ENCODE measurements around the gene LHFPL2.

The LHFPL2 gene

GRCh38 chr5:78557601-78558000 is 91.0 kb downstream of the LHFPL2 start:
- no peak for TF ChIP-seq CTCF (IDR thresholded peaks at IDR 0.05; ENCODE audit: insufficient read depth, low read length, missing control alignments)
- POLR2A ChIA-PET, result no interaction called here
- H3K4me3 ChIP-seq (ENCODE audit: low read depth, low read length), result no peak overlapping the region

GRCh38 chr5:78555870-78556269 is 92.7 kb downstream of the LHFPL2 start:
- POLR2A ChIA-PET, result no interaction called here
- H3K4me3 ChIP-seq (ENCODE audit: low read depth, low read length), result no peak overlapping the region
- no peak for DNase-seq (ENCODE audit: low read depth, low spot score)
- CTCF ChIA-PET, result interaction anchor here (0.6 to 1.2 kb wide), 2 partner anchors 23 to 343 kb away, joined by 3 read pairs; no protein-coding TSS in a partner anchor
- TF ChIP-seq CTCF (IDR thresholded peaks at IDR 0.05; ENCODE audit: insufficient read depth, low read length, missing control alignments), result no peak

More at GRCh38 chr5:78557601-78558000, 91.0 kb downstream of the LHFPL2 start:
- DNase-seq (ENCODE audit: low read depth, low spot score), result no peak
- CTCF ChIA-PET, result interaction anchor here (0.8 kb wide), 1 partner anchor 20 kb away, joined by 3 read pairs; no protein-coding TSS in a partner anchor

GRCh38 chr5:78554670-78555069 is 93.9 kb downstream of the LHFPL2 start:
- no peak for DNase-seq (ENCODE audit: low read depth, low spot score)
- ChIA-PET POLR2A (no interaction called here), CTCF (no interaction called here)
- no peak for TF ChIP-seq CTCF (IDR thresholded peaks at IDR 0.05; ENCODE audit: insufficient read depth, low read length, missing control alignments)
- no peak overlapping the region for H3K4me3 ChIP-seq (ENCODE audit: low read depth, low read length)

- no peak for DNase-seq (ENCODE audit: low read depth, low spot score)
- no peak for TF ChIP-seq CTCF (IDR thresholded peaks at IDR 0.05; ENCODE audit: insufficient read depth, low read length, missing control alignments)
- ChIA-PET POLR2A (no interaction called here), CTCF (interaction anchor here (1.4 to 1.8 kb wide), 2 partner anchors 9 to 16 kb away, joined by 3 to 4 read pairs; no protein-coding TSS in a partner anchor)
- no peak overlapping the region for H3K4me3 ChIP-seq (ENCODE audit: low read depth, low read length)
Measured at GRCh38 chr5:78553580-78554353, 94.8 kb downstream of the LHFPL2 start.

GRCh38 chr5:78552729-78553342 is 95.7 kb downstream of the LHFPL2 start:
- TF ChIP-seq CTCF (IDR thresholded peaks at IDR 0.05; ENCODE audit: insufficient read depth, low read length, missing control alignments), result no peak
- ChIA-PET CTCF (interaction anchor here (1.4 to 1.8 kb wide), 2 partner anchors 8 to 15 kb away, joined by 3 to 4 read pairs; no protein-coding TSS in a partner anchor), POLR2A (no interaction called here)
- DNase-seq (ENCODE audit: low read depth, low spot score), result no peak
- H3K4me3 ChIP-seq (ENCODE audit: low read depth, low read length), result no peak overlapping the region

- CTCF ChIA-PET, result interaction anchor here (1.1 to 1.7 kb wide), 2 partner anchors 14 to 18 kb away, joined by 3 to 4 read pairs; no protein-coding TSS in a partner anchor
- DNase-seq (ENCODE audit: low read depth, low spot score), result no peak
- TF ChIP-seq CTCF (IDR thresholded peaks at IDR 0.05; ENCODE audit: insufficient read depth, low read length, missing control alignments), result no peak
- no peak overlapping the region for H3K4me3 ChIP-seq (ENCODE audit: low read depth, low read length)
- POLR2A ChIA-PET, result no interaction called here
Measured at GRCh38 chr5:78550891-78551290, 97.7 kb downstream of the LHFPL2 start.

All from AG04449 (cell line).